A549 (cell line): ENCODE results near the gene CYB5RL. TPM values are rescaled to one million over a fixed set of nuclear protein-coding genes. Genes with fewer than 3 reads are reported as not detected.

Experiments
- ATAC-seq, 2 experiments: fragments of 200-7000 bp in 1 of 2; fragments of >200 bp in 1 of 2; cut with Nextera tagmentation in 1 of 2; cut with Tn5 transposase in 1 of 2; 3 replicates each; pipeline versions ENCODE4 v1.8.0 to v1.9.1; 2018 to 2020; ENCODE audit warnings: mild to moderate bottlenecking in 1 of 2, moderate library complexity in 1 of 2
- CTCF ChIA-PET: fragments of 300-600 bp; sonication (Branson Sonifier 250); formaldehyde crosslinking; extraction: SDS; loops from one replicate; lab custom pipeline; 2021; ENCODE audit warnings: antibody characterized with exemption, inconsistent platforms; lab: Yijun Ruan, JAX
- POLR2A ChIA-PET: fragments of 350-600 bp; formaldehyde crosslinking; extraction: SDS; loops from one replicate; lab custom pipeline; 2021; ENCODE audit warnings: antibody characterized with exemption, inconsistent platforms; lab: Yijun Ruan, JAX
- DNase-seq, 2 experiments: peaks; one replicate each; pipeline versions ENCODE4 v3.0.0 to v3.0.0-alpha.2; 2011 to 2016; ENCODE audit warnings: low read depth in 1 of 2, low spot score in 1 of 2
- FAIRE-seq: peaks from 2 replicates; lab custom pipeline; 2011; peaks lifted over from hg19 to GRCh38; lab: Jason Lieb, UNC
- H3K27ac ChIP-seq, 2 experiments: fragments of >200 bp; sonication (Bioruptor Twin); formaldehyde crosslinking; 3 replicates each; pipeline ENCODE4 v1.5.1; 2016 to 2017
- H3K4me1 ChIP-seq: fragments of >200 bp; sonication (Bioruptor Twin); formaldehyde crosslinking; 3 replicates; pipeline ENCODE4 v1.6.1; 2016
- H3K4me2 ChIP-seq: fragments of >200 bp; sonication (Bioruptor Twin); formaldehyde crosslinking; 3 replicates; pipeline ENCODE4 v1.6.1; 2016
- H3K4me3 ChIP-seq: fragments of >200 bp; sonication (Bioruptor Twin); formaldehyde crosslinking; 3 replicates; pipeline ENCODE4 v1.5.1; 2016
- H3K9me3 ChIP-seq: fragments of >200 bp; sonication (Bioruptor Twin); formaldehyde crosslinking; 3 replicates; pipeline ENCODE4 v1.6.1; 2016
- BCL3 ChIP-seq: fragments of >200 bp; sonication (Bioruptor Twin); formaldehyde crosslinking; IDR thresholded peaks from 3 replicates; pipeline ENCODE4 v1.6.1; 2016
- CBX8 ChIP-seq: fragments of 200-600 bp; sonication (generic); IDR thresholded peaks from 2 replicates; pipeline ENCODE4 v1.6.1; 2016
- CEBPB ChIP-seq, 2 experiments: fragments of >200 bp in 1 of 2; sonication (Bioruptor Twin) in 1 of 2; formaldehyde crosslinking in 1 of 2; IDR thresholded peaks; 2 replicates each; pipeline ENCODE4 v1.6.1; 2012 to 2016
- CHD2 ChIP-seq: fragments of 150-350 bp; IDR thresholded peaks from 2 replicates; pipeline ENCODE4 v1.6.1; 2014; ENCODE audit warnings: low read length; ENCODE audit not compliant: partially characterized antibody
- CTCF ChIP-seq: fragments of >200 bp; sonication (Bioruptor Twin); formaldehyde crosslinking; IDR thresholded peaks from 3 replicates; pipeline ENCODE4 v1.5.1; 2016
- EHF ChIP-seq: fragments of 250-450 bp; sonication (Bioruptor Pico); IDR thresholded peaks from 2 replicates; pipeline ENCODE4 v1.5.0; 2020; ENCODE audit warnings: mild to moderate bottlenecking
- ELK1 ChIP-seq: fragments of 150-350 bp; IDR thresholded peaks from 2 replicates; pipeline ENCODE4 v1.6.1; 2014; ENCODE audit warnings: low read depth, mild to moderate bottlenecking, low read length
- FOSL2 ChIP-seq, 2 experiments: fragments of 450-650 bp in 1 of 2; fragments of >200 bp in 1 of 2; sonication (Bioruptor Twin) in 1 of 2; formaldehyde crosslinking; IDR thresholded peaks; 2 replicates each; pipeline versions ENCODE4 v1.5.0 to v1.6.1; 2016 to 2020; ENCODE audit warnings: mild to moderate bottlenecking in 1 of 2, moderate library complexity in 1 of 2
- HES2 ChIP-seq: fragments of >200 bp; sonication (Bioruptor Twin); formaldehyde crosslinking; IDR thresholded peaks from 2 replicates; pipeline ENCODE4 v1.6.1; 2016
- HOXA7 ChIP-seq: fragments of 250-450 bp; sonication (Bioruptor Pico); IDR thresholded peaks from 2 replicates; pipeline ENCODE4 v1.5.0; 2020; ENCODE audit warnings: mild to moderate bottlenecking, moderate library complexity
- HOXB13 ChIP-seq: fragments of 250-450 bp; sonication (Bioruptor Pico); IDR thresholded peaks from 2 replicates; pipeline ENCODE4 v1.5.0; 2020; ENCODE audit warnings: low read depth, mild to moderate bottlenecking, moderate library complexity
- JUNB ChIP-seq: fragments of >200 bp; sonication (Bioruptor Twin); formaldehyde crosslinking; IDR thresholded peaks from 2 replicates; pipeline ENCODE4 v1.6.1; 2016
- KDM5A ChIP-seq: fragments of 200-600 bp; sonication (generic); IDR thresholded peaks from 2 replicates; pipeline ENCODE4 v1.6.1; 2016; ENCODE audit warnings: antibody characterized with exemption, mild to moderate bottlenecking
- MAZ ChIP-seq: fragments of 150-350 bp; IDR thresholded peaks from 2 replicates; pipeline ENCODE4 v1.6.1; 2014; ENCODE audit warnings: antibody characterized with exemption, low read depth, low read length, borderline replicate concordance
- MYC ChIP-seq: IDR thresholded peaks from 2 replicates; pipeline ENCODE4 v1.6.1; 2012; ENCODE audit warnings: mild to moderate bottlenecking, inconsistent platforms, low read length, improper control_type of control experiment, borderline replicate concordance
- NPAS2 ChIP-seq: fragments of 250-450 bp; sonication (Bioruptor Pico); IDR thresholded peaks from 2 replicates; pipeline ENCODE4 v1.8.0; 2022; ENCODE audit warnings: mild to moderate bottlenecking, moderate library complexity, borderline replicate concordance
- POLR2A ChIP-seq: IDR thresholded peaks from 2 replicates; pipeline ENCODE4 v1.6.1; 2012; ENCODE audit warnings: mild to moderate bottlenecking, low read length
- REST ChIP-seq: fragments of 200-600 bp; sonication (generic); IDR thresholded peaks from 2 replicates; pipeline ENCODE4 v1.6.1; 2016; ENCODE audit warnings: antibody characterized with exemption, mild to moderate bottlenecking, moderate library complexity
- RFX5 ChIP-seq: fragments of 450-650 bp; IDR thresholded peaks from 2 replicates; pipeline ENCODE4 v1.7.1; 2014; ENCODE audit warnings: antibody characterized with exemption, mild to moderate bottlenecking, moderate library complexity
- TP53 ChIP-seq: fragments of 250-450 bp; sonication (Bioruptor Pico); IDR thresholded peaks from 2 replicates; pipeline ENCODE4 v1.5.0; 2021; ENCODE audit warnings: mild to moderate bottlenecking, moderate library complexity
- USF2 ChIP-seq: fragments of 450-650 bp; IDR thresholded peaks from 2 replicates; pipeline ENCODE4 v1.6.1; 2014; ENCODE audit warnings: antibody characterized with exemption
- ZC3H11A ChIP-seq: fragments of 450-650 bp; IDR thresholded peaks from 2 replicates; pipeline ENCODE4 v1.6.1; 2014; ENCODE audit warnings: antibody characterized with exemption, mild to moderate bottlenecking
- ZFP36 ChIP-seq: fragments of 450-650 bp; IDR thresholded peaks from 2 replicates; pipeline ENCODE4 v1.6.1; 2014; ENCODE audit warnings: borderline replicate concordance; ENCODE audit not compliant: partially characterized antibody
- ZSCAN20 ChIP-seq: fragments of 250-450 bp; sonication (Bioruptor Pico); IDR thresholded peaks from 2 replicates; pipeline ENCODE4 v1.8.0; 2022; ENCODE audit warnings: mild to moderate bottlenecking, moderate library complexity
- WGBS: methylation state at CpG from one replicate; pipeline ENCODE4 v1.1.6; 2017; ENCODE audit errors: missing lambda C conversion rate; 5-methylcytosine and 5-hydroxymethylcytosine counted together
- polyA plus RNA-seq, 4 experiments: library from polyadenylated mRNA; depleted of rRNA in 3 of 4; stranded (reverse); fragments of >200 nt; fragmentation: RNase III in 1 of 4; extraction: RNeasy Plus Mini Kit Qiagen cat#74134 plus additional on column Dnase treatment in 1 of 4; gene quantifications; 2 replicates in 3 of 4; 3 replicates in 1 of 4; pipeline ENCODE4 v1.2.3, GENCODE V29; 2011 to 2017

The CYB5RL gene
- polyA plus RNA-seq, 2 of the 4 experiments (the other 2 are of a cell fraction) = 3.6 to 4.2 TPM

GRCh38 chr1:54223441-54224202 is 23.8 kb upstream of the CYB5RL start (continued):
- no peak for TF ChIP-seq HES2
- TF ChIP-seq ZC3H11A = no peak
- no peak for TF ChIP-seq HOXA7
- no peak for TF ChIP-seq REST
- TF ChIP-seq RFX5 = no peak

- Histone ChIP-seq H3K4me2 (no peak overlapping the region), H3K4me1 (peaks cover 14% of the 10 kb centered on the region; the same call in 1 of the 3 replicates), H3K4me3 (no peak overlapping the region), H3K27ac (no peak overlapping the region), H3K9me3 (no peaks in the 10 kb centered on the region)
- CTCF ChIA-PET = interaction anchor here (1.7 kb wide), 1 partner anchor 20 kb away, joined by 3 read pairs; no protein-coding TSS in a partner anchor
- POLR2A ChIA-PET = no interaction called here
- ATAC-seq = no peak
- DNase-seq = no peak
- FAIRE-seq = no peak
- 75% methylated on average over 6 of the region's 6 CpGs for WGBS
- no peak for TF ChIP-seq CHD2
- no peak for TF ChIP-seq JUNB
- TF ChIP-seq CTCF = no peak
- no peak for TF ChIP-seq MYC
- no peak for TF ChIP-seq EHF (CRISPR knock-in tag)
- TF ChIP-seq CEBPB (IDR thresholded peaks at IDR 0.05) = no peak
- no peak for TF ChIP-seq KDM5A
- TF ChIP-seq ZSCAN20 (CRISPR knock-in tag) = no peak
- no peak for TF ChIP-seq TP53 (CRISPR knock-in tag)
- no peak for TF ChIP-seq NPAS2
- TF ChIP-seq CBX8 = no peak
- TF ChIP-seq HES2 = no peak
- TF ChIP-seq ZFP36 = no peak
Observed at GRCh38 chr1:54222711-54223110, 22.9 kb upstream of the CYB5RL start.

GRCh38 chr1:54221867-54222484 is 22.1 kb upstream of the CYB5RL start:
- H3K4me3 ChIP-seq = no peak overlapping the region
- no peaks in the 10 kb centered on the region for H3K9me3 ChIP-seq
- ChIA-PET CTCF (interaction anchor here (1.7 kb wide), 1 partner anchor 19 kb away, joined by 3 read pairs; no protein-coding TSS in a partner anchor), POLR2A (no interaction called here)
- FAIRE-seq (no peak), DNase-seq (no peak), ATAC-seq (no peak)
- peaks cover 7% of the 10 kb centered on the region; the same call in 1 of the 3 replicates for H3K4me1 ChIP-seq
- H3K4me2 ChIP-seq = no peak overlapping the region
- no peak overlapping the region for H3K27ac ChIP-seq
- 91% methylated on average over 7 of the region's 7 CpGs for WGBS
- TF ChIP-seq HOXB13 (CRISPR knock-in tag) (no peak), HES2 (no peak), TP53 (CRISPR knock-in tag) (no peak), USF2 (no peak), ELK1 (no peak), FOSL2 (IDR thresholded peaks at IDR 0.05) (no peak), FOSL2 (CRISPR knock-in tag; IDR thresholded peaks at IDR 0.05) (no peak), POLR2A (no peak), BCL3 (no peak), MAZ (no peak)
